GDM1 (cell line): ENCODE data around the gene ATF7IP2.

Experiments
- DNase-seq: peaks from one replicate; lab custom pipeline; 2025; lab: John Stamatoyannopoulos, UW

The ATF7IP2 gene

GRCh38 chr16:10511829-10512228 is 126.0 kb downstream of the ATF7IP2 start:
- DNase-seq: no peak

GRCh38 chr16:10514369-10515055 is 128.7 kb downstream of the ATF7IP2 start:
- no peak for DNase-seq

- no peak for DNase-seq
Measured at GRCh38 chr16:10517868-10518267, 132.0 kb downstream of the ATF7IP2 start.

GRCh38 chr16:10518479-10519041 is 132.7 kb downstream of the ATF7IP2 start:
- DNase-seq: no peak

- DNase-seq: no peak
Measured at GRCh38 chr16:10519297-10519696, 133.4 kb downstream of the ATF7IP2 start.

GRCh38 chr16:10519929-10520868 is 134.3 kb downstream of the ATF7IP2 start:
- DNase-seq: no peak

- no peak for DNase-seq
Measured at GRCh38 chr16:10520869-10521578, 135.2 kb downstream of the ATF7IP2 start.

- DNase-seq: peak; percentile 24
Measured at GRCh38 chr16:10521681-10522274, 135.9 kb downstream of the ATF7IP2 start.

- no peak for DNase-seq
Measured at GRCh38 chr16:10522966-10523365, 137.1 kb downstream of the ATF7IP2 start.

GRCh38 chr16:10525214-10525825 is 139.5 kb downstream of the ATF7IP2 start:
- no peak for DNase-seq

GRCh38 chr16:10526962-10527361 is 141.1 kb downstream of the ATF7IP2 start:
- DNase-seq: no peak

- DNase-seq: no peak
Measured at GRCh38 chr16:10528635-10529034, 142.8 kb downstream of the ATF7IP2 start.

GRCh38 chr16:10529895-10530669 is 144.2 kb downstream of the ATF7IP2 start:
- DNase-seq: no peak

- no peak for DNase-seq
Measured at GRCh38 chr16:10530685-10531084, 144.8 kb downstream of the ATF7IP2 start.

GRCh38 chr16:10531582-10531981 is 145.7 kb downstream of the ATF7IP2 start:
- DNase-seq: no peak
